HepG2 (cell line): ENCODE data around the gene BAIAP3. TPM values are rescaled to one million over a fixed set of nuclear protein-coding genes. Genes with fewer than 3 reads are reported as not detected.
A peak's percentile ranks its signal among the peaks of the same experiment; 100 is the strongest.

Source experiments
- CREBL2 ChIP-seq: sonication (generic); formaldehyde crosslinking; IDR thresholded peaks from 2 replicates; pipeline ENCODE4 v1.8.1; 2023; ENCODE audit warnings: missing genetic modification reagents, mild to moderate bottlenecking, borderline replicate concordance
- FOXO4 ChIP-seq: sonication (generic); formaldehyde crosslinking; conservative IDR thresholded peaks from 2 replicates; pipeline ENCODE4 v1.8.1; 2023; ENCODE audit warnings: missing genetic modification reagents
- IRF1 ChIP-seq: sonication (generic); formaldehyde crosslinking; IDR thresholded peaks from 2 replicates; pipeline ENCODE4 v1.4.0; 2020; ENCODE audit warnings: low read depth, mild to moderate bottlenecking, missing genetic modification reagents
- KDM5B ChIP-seq: sonication (generic); formaldehyde crosslinking; IDR thresholded peaks from 2 replicates; pipeline ENCODE4 v1.4.0; 2020; ENCODE audit warnings: missing genetic modification reagents, mild to moderate bottlenecking, borderline replicate concordance
- NPAS2 ChIP-seq: sonication (generic); formaldehyde crosslinking; IDR thresholded peaks from 2 replicates; pipeline ENCODE4 v1.8.0; 2022; ENCODE audit warnings: mild to moderate bottlenecking, missing genetic modification reagents, borderline replicate concordance
- ONECUT2 ChIP-seq: sonication (generic); formaldehyde crosslinking; IDR thresholded peaks from 2 replicates; pipeline ENCODE4 v1.4.0; 2020; ENCODE audit warnings: missing genetic modification reagents
- PLSCR1 ChIP-seq: sonication (generic); formaldehyde crosslinking; IDR thresholded peaks from 2 replicates; pipeline ENCODE4 v1.5.0; 2020; ENCODE audit warnings: missing genetic modification reagents, mild to moderate bottlenecking, borderline replicate concordance
- PRDM15 ChIP-seq: sonication (generic); formaldehyde crosslinking; IDR thresholded peaks from 2 replicates; pipeline ENCODE4 v1.4.0; 2020; ENCODE audit warnings: missing genetic modification reagents
- ZBTB21 ChIP-seq: sonication (generic); formaldehyde crosslinking; IDR thresholded peaks from 2 replicates; pipeline ENCODE4 v1.4.0; 2020; ENCODE audit warnings: missing genetic modification reagents
- ZNF30 ChIP-seq: sonication (generic); formaldehyde crosslinking; IDR thresholded peaks from 2 replicates; pipeline ENCODE4 v1.5.0; 2020; ENCODE audit warnings: mild to moderate bottlenecking, missing genetic modification reagents
- ZNF703 ChIP-seq: sonication (generic); formaldehyde crosslinking; IDR thresholded peaks from 2 replicates; pipeline ENCODE4 v1.5.1; 2020; ENCODE audit warnings: missing genetic modification reagents, mild to moderate bottlenecking, moderate library complexity, borderline replicate concordance
- ZNF704 ChIP-seq: sonication (generic); formaldehyde crosslinking; IDR thresholded peaks from 2 replicates; pipeline ENCODE4 v1.8.1; 2023; ENCODE audit warnings: mild to moderate bottlenecking, inconsistent platforms, moderate library complexity, missing genetic modification reagents, borderline replicate concordance
- ZNF770 ChIP-seq: sonication (generic); formaldehyde crosslinking; IDR thresholded peaks from 2 replicates; pipeline ENCODE4 v1.5.0; 2020; ENCODE audit warnings: mild to moderate bottlenecking, missing genetic modification reagents
- polyA plus RNA-seq, 8 experiments: library from polyadenylated mRNA; depleted of rRNA in 3 of 8; stranded (reverse) in 7 of 8; unstranded in 1 of 8; fragments of >200 nt; fragmentation: Illumina TruSeq in 4 of 8; extraction: Trizol in 4 of 8; gene quantifications; 2 replicates each; pipeline versions ENCODE4 v1.2.1 to v1.2.3, GENCODE V29; 2011 to 2016; ENCODE audit warnings: low read depth in 4 of 8, missing spikeins in 1 of 8, mixed read lengths in 1 of 8; ENCODE audit not compliant: insufficient read depth in 1 of 8
- total RNA-seq, 5 experiments: library from RNA; depleted of rRNA; stranded (reverse); fragments of >200 nt; fragmentation: Illumina TruSeq; extraction: Trizol; gene quantifications; 2 replicates each; pipeline ENCODE4 v1.2.3, GENCODE V29; 2016; ENCODE audit warnings: low read depth in 1 of 5

BAIAP3 gene
- total and polyA plus RNA-seq, 2 of the 13 experiments (the other 11 are each of a cell fraction or from before 2014, with no cell fraction given): 3.2 to 5.7 TPM

GRCh38 chr16:1363501-1364041 is 30.1 kb downstream of the BAIAP3 start (continued):
- no peak for TF ChIP-seq ZNF704 (CRISPR knock-in tag)
- no peak for TF ChIP-seq IRF1 (CRISPR knock-in tag)
- TF ChIP-seq NPAS2 (CRISPR knock-in tag): no peak
- TF ChIP-seq ZNF30 (CRISPR knock-in tag): no peak
- no peak for TF ChIP-seq ZBTB21 (CRISPR knock-in tag)
- TF ChIP-seq PRDM15: no peak
- TF ChIP-seq CREBL2 (CRISPR knock-in tag): no peak
- peak; percentile 58; the same call in 1 of the 2 replicates for TF ChIP-seq ZNF770 (CRISPR knock-in tag)
- no peak for TF ChIP-seq PLSCR1 (CRISPR knock-in tag)
- TF ChIP-seq KDM5B (CRISPR knock-in tag): 0 out of 2 replicates have a peak, but pooled peaks have one; percentile 26
- TF ChIP-seq FOXO4 (CRISPR knock-in tag): no peak
- no peak for TF ChIP-seq ZNF703
- TF ChIP-seq ONECUT2: no peak
